H54 (cell line): ENCODE results near the gene STX3.
A peak's percentile ranks its signal among the peaks of the same experiment; 100 is the strongest.
"Not testable (repeated sequence)": the region's sequence is repeated elsewhere in the genome, so short reads cannot be mapped to it uniquely, and the experiment has no call there.

ENCODE experiments used
- DNase-seq: peaks from one replicate; pipeline ENCODE4 v3.0.0; 2011; ENCODE audit warnings: low spot score, mixed read lengths; ENCODE audit not compliant: insufficient read length
- FAIRE-seq: peaks from 3 replicates; lab custom pipeline; 2011; peaks lifted over from hg19 to GRCh38; lab: Jason Lieb, UNC
- POLR2A ChIP-seq: IDR thresholded peaks from 2 replicates; pipeline ENCODE4 v1.6.1; 2011; ENCODE audit warnings: low read depth, mild to moderate bottlenecking, low read length

STX3 gene

DNA sequence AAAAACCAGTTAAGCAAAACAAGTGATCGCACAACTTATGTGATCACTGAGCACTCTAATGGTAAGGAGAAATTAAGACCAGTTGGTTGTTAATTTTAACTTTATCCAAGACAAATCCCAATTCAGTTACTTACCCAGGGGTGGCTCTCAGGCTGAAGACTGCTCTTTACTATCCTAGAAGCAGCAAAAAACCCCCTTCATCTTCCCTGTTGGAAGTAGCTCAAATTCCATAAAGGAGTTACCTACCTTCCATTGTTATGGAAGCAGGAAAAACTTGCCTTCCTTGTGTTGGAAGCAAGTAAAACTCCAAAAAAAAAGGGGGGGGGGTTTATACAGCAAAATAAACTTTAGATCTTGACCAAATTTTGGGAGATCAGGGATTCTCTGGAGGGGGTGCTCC, 60.6 kb downstream of the STX3 start:
- no peak for FAIRE-seq
- no peak for TF ChIP-seq POLR2A
- DNase-seq: no peak

DNA sequence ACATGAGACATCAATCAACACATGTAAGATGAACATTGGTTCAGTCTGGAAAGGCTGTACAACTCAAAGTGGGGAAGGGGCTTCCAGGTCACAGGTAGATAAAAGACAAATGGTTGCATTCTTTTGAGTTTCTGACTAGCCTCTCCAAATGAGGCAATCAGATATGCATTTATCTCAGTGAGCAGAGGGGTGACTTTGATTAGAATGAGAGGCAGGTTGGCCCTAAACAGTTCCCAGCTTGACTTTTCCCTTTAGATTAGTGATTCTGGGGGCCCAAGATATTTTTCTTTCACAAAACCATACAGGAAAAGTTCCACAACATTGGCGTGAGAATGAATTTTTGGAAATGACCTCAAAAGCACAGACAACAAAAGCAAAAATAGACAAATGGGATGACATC, 61.3 kb downstream of the STX3 start:
- not testable (repeated sequence) for DNase-seq

DNA sequence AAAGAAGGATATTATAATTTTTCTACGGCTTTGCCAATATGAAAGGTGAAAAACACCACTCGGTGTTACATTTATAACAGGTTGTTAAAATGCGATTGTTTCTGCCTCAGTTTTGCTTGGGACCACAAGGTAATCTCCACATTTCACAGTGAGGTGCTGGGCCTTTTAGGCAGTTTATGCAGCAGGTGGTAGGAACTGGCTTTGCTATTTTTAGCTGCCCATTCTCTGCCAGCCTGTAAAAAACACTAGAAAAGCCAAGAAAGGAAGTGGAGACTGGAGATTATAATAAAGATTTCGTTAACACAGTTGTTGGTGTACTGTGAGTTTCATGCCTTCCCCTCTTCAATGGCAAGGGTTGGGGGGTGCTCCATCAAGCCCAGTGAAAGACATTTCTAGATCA, 63.4 kb downstream of the STX3 start:
- FAIRE-seq: no peak
- TF ChIP-seq POLR2A: no peak
- no peak for DNase-seq

More for the DNA sequence above, 61.3 kb downstream of the STX3 start:
- not testable (repeated sequence) for FAIRE-seq

DNA sequence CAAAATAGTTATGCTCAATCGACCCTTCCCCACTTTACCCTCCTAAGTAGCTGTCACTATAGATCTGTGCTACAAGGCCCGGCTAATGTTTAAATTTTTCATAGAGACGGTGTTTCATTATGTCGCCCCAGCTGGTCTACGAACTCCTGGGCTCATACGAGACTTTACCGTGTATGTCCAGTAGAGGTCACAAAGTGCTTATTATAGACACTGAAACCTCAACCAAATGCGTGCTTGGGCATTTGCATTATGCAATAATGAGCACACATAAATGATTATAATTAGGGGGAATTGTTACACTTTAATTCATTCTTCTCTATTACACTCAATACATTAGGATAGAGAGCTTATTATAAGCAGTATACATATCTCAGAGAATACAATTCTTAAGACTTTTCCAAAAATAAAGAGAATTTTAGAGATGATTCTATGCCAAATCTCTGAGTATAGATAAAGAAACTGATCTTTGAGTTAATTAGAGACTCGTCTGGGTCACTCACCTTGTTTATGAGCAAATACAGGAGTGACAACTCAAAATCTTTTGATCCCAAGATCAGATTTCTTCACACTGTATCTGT, 67.9 kb downstream of the STX3 start:
- FAIRE-seq (peak; percentile 92), DNase-seq (peak; percentile 15)
- TF ChIP-seq POLR2A: no peak

DNA sequence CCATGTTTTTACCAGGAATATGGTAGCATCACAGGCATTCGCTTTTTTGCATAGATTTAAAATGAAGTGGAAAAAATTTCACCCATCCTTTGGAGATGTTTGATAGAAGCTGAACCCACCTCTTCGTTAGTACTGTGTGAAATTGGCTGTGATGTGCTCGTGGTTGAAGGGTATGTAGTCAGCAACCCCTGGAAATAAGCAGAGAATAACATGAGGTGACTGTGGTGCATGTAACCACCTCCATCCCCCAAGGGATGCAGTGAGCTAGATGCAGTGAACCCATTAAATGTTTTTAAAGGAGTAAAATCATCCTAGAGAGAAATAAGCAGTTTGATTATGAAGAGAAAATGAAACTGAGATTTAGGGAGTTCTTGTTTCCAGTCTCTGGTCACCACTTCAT, 74.2 kb downstream of the STX3 start:
- DNase-seq (no peak), FAIRE-seq (no peak)
- no peak for TF ChIP-seq POLR2A

DNA sequence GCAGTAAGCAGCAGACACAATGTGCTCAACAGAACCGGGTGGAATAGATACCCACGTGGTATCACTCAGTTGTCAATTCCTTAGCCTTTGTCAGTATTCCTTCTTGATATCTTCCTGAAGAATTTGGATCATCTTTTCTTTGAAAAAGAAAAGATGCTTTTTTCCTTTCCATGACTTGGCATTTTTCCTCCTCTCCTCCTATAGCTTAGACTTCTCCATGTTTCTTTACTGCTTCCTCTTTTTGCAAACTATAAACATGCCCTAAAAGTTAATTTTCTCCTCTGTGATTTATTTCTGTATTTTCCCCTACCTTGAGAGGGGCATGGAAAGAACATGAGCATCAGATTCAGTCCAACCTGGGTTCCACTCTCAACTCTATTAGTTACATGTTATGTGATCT, 78.4 kb downstream of the STX3 start:
- no peak for FAIRE-seq
- no peak for TF ChIP-seq POLR2A
- no peak for DNase-seq

DNA sequence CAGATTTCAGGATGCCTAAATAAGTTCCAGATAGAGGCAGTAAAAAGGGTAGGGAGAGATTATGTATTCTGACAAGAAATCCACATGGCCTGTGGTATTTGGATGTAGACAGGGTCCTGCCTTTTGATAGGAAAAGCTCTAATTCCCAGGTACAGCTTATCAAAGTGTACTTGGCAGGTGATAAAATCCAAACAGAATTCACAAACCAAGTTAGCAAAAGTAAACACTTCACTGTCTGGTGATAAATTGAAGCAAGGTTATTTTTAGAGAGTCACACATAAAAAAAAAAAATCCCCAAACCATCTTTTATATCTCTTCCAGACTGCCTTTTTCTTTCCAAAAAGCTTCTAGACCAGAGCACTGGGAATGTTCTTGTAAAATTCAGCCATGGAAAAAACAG, 84.4 kb downstream of the STX3 start:
- no peak for TF ChIP-seq POLR2A

DNA sequence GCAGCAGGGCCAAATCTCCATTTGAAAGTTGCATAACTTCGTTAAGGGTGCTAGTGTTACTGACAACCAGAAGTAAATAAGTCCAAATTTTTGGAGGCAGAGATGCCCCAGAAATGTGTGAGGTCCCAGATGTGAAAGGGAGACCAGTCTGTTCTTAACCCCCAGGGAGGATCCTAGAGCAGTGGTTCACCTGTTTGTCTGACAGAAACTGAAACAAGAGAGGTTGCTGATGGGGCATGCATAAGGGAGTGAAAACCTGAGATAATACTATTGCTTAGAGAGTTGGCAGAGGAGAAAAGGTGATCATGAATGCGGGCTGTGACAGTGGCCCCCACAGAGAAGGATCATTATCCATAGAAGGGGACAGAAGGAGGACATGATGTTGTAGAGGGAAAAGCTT, 86.3 kb downstream of the STX3 start:
- DNase-seq: no peak
- FAIRE-seq: no peak
- TF ChIP-seq POLR2A: no peak

More for the DNA sequence above, 84.4 kb downstream of the STX3 start:
- DNase-seq: no peak
- no peak for FAIRE-seq

DNA sequence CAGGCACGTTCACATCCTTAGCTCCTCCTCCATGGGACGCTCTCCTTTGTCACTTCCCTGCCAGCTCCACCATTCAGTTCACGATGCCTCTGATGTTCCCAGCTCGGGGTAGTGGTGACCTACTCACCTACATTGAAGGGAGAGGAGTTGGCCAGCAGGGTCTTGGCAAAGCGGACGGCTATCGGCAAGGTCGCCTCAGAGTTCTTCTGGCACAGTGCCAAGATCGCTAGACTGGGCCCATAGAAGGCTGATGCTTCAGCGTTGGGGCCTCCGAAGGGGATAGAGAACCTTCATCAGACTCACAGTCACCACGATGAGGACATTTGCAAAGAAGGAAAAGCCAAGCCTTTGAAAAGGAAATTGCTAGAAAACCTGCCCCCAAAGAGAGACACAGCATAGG, 87.1 kb downstream of the STX3 start:
- FAIRE-seq (no peak), DNase-seq (no peak)
- TF ChIP-seq POLR2A: no peak

DNA sequence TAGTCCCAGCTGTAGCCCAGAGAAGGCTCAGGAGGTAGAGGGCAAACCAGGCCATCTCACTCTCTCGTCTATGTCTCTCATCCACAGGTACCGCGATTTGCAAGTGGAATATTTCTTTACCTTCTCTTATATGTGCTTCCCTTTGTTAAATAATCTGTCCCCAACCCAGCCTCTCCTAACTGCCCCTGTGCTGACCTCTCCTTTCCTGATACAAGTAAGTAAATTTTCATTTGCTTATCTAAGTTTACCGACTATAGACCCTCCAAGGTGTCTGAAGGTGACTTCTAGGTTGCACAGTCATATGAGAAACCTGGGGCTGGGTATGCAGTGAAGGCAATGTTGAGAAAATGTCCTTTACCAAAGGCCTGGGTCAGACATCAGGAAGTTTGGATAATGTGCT, 90.2 kb downstream of the STX3 start, which contains the start of gene CBLIF:
Gene CBLIF (minus strand): TSS at position 101 of the 400 bp plus-strand sequence. CDS start 46 bp downstream, at position 55.
- no peak for DNase-seq
- no peak for FAIRE-seq
- no peak for TF ChIP-seq POLR2A

DNA sequence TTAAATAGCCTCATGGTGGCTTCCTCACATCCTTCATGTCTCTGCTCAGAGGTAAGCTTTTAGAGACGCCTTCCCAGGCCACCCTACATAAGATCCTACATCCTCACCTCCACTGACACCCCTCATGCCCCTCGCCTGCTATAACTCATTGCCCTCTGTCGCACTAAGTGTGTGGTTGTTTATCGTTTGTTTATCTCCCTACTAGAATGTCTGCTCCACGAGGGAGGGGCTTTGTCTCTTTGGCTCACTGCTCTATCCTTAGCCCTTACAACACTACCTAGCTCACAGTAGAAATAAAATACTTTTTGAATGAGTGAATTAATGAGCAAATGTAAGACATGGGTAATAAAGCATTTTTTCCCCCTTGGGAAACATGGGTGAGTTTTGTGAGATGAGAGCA, 91.4 kb downstream of the STX3 start:
- no peak for TF ChIP-seq POLR2A
- no peak for FAIRE-seq
- DNase-seq: no peak

DNA sequence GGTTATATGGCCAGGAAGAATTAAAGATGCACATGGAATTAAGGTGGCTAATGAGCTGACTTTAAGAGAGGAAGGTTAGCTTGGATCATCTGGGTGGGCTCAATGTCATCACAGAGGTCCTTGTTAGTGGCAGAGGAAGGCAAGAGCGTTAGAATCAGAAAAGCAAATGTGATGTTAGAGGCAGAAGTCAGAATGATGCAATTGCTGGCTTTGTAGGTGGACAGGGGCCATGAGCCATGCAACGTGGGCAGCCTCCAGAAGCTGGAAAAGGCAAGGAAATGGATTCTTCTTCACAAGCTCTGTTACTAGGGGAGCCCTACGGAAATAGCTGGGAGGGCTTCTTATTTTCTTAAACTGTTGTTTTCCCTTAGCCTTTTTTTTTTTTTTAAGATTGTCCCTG, 92.5 kb downstream of the STX3 start:
- DNase-seq (no peak), FAIRE-seq (no peak)
- no peak for TF ChIP-seq POLR2A

DNA sequence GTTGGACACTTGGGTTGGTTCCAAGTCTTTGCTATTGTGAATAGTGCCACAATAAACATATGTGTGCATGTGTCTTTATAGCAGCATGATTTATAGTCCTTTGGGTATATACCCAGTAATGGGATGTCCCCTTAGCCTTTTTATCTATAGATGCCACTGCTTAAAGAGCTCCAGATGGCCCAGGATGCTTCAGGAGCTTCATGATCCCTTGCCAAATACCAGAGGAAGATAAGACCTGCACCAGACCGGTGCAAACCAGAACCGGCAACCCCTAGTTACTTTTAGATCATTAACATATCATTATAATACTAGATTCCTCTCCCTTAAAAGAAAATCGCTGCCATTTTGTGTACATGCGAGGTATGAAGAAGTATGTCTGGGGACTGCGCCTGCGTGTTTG, 93.3 kb downstream of the STX3 start:
- DNase-seq, FAIRE-seq: not testable (repeated sequence)

DNA sequence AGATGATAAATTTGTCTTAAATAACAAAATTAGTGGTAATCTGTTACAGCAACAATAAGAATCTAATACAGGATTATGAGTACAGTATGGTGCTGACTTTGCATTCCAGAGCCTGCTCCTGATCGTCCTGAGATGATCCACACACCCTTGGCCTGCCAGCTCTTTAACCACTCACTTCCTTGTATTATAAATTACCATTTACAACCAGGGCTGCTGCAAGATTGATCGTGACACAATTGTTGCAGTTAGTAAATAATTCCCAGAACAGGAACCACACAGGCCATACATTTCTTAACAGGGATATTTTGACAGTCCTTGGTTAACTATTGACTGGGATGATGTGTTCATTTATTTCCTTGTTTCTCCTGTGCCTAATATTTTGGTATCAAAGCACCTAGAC, 94.0 kb downstream of the STX3 start:
- FAIRE-seq (no peak), DNase-seq (no peak)
- TF ChIP-seq POLR2A: no peak

DNA sequence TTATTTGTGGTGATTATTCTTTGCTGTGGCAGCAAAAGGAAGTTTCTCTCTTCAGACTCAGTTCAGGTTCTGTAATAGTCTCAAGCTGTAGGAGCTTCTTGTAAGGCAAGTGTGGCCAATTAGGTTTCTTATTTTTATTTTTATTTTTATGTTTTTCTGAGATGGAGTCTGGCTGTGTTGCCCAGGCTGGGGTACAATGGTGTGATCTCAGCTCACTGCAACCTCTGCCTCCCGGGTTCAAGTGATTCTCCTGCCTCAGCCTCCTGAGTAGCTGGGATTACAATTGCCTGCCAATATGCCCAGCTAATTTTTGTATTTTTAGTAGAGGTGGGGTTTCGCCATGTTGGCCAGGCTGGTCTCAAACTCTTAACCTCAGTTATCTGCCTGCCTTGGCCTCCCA, 94.4 kb downstream of the STX3 start:
- not testable (repeated sequence) for FAIRE-seq, DNase-seq

DNA sequence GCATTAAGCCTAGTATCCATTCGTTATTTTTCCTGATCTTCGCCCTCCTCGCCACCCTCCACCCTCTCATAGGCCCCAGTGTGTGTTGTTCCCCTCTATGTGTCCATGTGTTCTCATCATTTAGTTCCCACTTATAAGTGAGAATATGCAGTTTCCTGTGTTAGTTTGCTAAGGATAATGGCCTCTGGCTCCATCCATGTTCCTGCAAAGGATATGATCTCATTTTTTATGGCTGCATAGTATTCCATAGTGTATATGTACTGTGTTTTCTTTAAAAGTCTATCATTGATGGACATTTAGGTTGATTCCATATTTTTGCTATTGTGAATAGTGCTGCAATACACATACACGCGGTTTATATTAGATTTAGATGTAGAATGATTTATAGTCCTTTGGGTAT, 96.2 kb downstream of the STX3 start:
- DNase-seq, FAIRE-seq: not testable (repeated sequence)
